GM18511 (cell line): ENCODE data around the gene SFMBT2.

ENCODE experiments used
- ATAC-seq: cut with Tn5 transposase; IDR thresholded peaks from one replicate; pipeline ENCODE4 v1.9.1; 2021; ENCODE audit warnings: mild to moderate bottlenecking, moderate library complexity; ENCODE audit not compliant: unreplicated experiment

Gene SFMBT2

DNA sequence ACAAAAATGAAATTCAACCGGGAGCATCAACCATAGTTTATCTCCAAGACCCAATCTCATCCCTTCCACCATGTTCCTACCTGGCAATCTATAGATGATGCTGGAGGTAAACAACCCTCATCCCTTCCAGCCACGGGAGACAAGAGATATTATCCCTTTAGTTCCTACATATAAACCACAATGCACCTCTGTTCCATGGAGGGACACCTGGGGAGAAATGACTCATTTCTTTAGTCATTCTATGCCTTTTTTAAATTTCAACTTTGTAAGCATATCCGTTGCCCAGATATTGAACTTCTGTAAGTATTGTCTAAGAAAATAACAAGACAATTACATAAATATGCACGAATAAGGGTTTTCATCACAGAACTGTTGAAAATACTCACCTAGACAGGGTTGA is 15.5 kb upstream of the SFMBT2 start:
- no peak for ATAC-seq

DNA sequence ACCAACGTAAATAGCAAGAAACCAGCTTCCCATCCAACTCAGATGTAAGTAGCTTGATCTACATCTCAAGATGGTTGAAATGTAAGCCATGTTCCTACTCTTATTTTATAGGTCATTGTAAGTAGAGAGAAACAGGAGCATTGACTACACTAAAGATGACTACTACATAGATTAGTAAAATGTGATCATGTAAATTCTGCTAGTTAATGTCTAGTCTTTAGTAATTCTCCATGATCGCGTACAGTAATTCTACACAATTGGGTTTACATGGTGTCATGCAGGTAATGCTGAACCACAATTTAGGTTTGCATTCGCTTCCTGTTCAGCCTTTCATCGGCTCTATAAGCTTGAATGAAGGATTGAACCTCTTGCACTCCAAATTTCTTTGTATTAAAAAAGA is 14.9 kb upstream of the SFMBT2 start:
- no peak for ATAC-seq

DNA sequence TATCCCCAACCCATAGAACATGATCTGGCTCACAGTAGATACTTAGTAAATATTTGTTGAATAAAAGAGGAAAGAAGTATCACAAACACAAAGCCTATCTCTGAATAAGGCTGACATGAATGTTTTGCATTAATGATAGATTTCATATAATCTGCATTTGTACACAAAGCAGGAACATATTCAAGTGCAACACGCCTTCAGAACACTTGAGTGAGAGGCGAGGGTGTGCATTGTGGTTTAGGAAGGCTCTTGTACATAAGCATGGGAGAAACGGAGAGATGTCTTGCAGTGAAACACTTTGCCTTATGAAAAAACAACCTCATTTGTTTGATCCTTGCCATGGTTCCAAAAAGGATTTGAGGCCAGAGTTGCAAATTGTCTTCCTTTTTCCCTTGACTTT is 14.1 kb upstream of the SFMBT2 start:
- ATAC-seq = no peak

DNA sequence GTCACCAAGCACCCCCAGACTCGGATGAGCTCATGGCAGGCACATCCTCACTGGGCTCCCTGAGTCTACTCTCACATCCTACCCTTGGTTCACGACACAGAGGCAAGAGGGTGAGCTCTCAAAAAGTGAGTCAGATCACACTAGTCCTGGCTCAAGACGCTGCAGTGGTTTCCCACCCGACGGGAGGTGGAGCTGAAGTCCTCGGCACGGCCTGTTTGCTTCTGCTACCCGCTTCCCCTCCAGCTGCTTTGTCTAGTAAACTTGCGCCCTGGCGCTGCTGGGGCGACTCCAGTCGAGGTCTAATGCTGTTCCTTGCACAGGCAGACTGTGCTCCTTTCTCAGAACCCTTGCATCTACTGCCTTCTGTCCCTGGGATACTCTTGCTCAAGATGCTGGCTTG is 13.5 kb upstream of the SFMBT2 start:
- ATAC-seq = no peak

DNA sequence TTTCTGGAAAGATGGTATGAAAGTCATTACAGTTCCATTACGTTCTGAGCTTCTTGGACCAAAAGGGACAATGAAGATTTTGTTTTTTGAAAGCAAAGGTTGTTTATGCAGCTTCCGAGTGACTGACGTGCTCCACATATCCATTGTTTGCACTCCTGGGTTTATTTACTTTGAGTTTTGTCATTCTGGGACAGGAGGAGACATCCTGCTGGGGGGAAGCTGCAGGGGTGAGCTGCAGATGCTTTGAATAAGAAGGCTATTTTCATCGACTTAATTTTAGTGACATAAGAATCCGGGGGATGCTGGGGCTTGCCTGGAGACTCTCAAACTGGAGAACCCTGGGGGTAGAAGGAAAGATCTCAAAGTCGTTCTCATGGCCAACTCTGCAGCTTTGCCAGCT is 12.7 kb upstream of the SFMBT2 start:
- ATAC-seq = no peak

DNA sequence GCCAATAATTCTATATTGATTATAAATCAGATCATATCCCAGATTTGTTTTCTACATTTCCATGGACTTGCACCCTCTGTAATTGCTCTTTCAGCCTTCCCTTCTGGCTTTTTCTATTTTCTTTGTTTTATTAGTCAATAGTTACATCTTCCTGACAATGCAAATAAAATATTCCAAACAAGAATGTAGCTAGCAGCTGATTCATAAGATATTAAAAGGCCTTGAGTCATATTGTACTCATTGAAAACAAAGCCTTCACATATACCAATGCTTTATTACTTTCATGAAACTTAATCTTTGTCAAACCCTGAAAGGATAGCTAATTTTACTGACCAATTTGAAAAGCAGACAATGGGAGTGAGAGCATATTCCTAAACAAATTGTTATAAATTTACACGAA is 10.7 kb upstream of the SFMBT2 start:
- ATAC-seq = no peak

DNA sequence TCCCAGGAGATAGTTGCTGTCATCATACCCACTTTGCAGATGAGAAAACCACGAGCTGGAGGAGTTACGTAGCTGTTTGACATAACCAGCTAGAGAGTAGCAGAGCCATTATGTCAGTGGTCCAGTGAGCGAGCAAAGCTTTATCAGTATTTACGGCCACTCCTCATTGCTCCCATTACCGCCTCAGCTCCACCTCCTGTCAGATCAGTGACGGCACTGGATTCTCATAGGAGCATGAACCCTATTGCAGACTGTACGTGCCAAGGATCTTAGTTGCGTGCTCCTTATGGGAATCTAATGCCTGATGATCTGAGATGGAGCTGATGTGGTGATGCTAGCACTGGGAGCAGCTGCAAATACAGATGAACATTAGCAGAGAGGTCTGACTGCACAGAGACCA is 9.2 kb upstream of the SFMBT2 start:
- no peak for ATAC-seq

DNA sequence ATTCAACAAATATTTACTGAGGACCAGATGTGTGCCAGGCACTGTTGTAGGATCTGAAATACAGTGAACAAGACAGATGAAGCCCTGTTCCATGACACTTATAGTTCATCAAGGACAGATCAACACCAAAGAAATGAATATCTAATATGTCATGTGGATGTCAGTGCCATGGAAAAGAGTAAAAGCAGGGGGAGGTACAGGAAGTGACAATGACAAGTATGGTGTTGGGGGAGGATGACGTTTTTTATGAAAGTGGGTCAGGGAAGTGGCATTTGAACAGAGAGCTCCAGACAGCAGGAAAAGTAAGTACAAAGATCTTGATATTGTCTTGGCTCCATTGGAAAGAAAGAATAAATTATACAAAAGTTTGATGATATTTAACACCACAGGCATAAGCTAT is 7.0 kb upstream of the SFMBT2 start:
- ATAC-seq = no peak

DNA sequence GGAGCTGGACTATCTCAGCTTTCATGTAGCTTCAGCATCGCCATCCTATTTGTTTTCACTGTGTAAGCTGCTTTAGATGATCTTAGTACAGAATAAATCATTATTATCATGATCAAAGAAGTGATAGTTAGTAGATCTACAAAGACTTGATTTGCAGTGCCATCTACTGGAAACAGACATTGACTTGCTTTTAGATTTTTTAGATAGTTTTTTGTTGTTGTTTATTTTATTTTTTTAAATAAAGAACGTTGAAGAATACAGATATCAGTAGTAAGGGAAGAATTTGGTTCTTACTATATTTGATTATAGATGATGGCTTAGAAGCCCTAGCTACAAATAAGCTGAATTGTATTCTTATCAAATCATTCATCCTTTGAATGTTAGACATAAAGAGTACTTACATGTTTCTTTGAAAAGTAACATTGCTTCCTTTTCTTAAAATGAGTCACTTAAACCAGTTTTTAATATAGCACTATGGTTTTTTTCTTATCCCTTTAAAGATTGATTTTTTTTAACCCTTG is 6.3 kb upstream of the SFMBT2 start:
- no peak for ATAC-seq

DNA sequence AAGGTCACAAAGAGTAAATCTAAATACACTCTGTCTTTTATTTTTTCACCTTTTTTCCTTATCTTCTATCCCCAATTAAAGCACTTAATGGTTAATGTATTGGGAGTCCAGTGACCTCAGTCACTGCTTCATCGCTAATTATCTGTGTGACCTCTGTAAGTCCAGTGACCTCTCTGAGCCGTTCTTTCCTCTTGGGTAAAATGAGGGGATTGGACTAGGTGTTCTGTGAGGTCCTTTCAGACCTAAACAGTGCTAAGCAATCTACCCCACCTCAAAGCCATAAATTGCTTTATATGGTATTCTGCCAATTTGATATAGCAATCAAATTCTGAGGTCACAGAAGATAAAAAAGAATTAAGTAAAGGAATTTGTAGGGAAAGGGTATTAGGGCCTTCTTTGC is 3.9 kb upstream of the SFMBT2 start:
- no peak for ATAC-seq

DNA sequence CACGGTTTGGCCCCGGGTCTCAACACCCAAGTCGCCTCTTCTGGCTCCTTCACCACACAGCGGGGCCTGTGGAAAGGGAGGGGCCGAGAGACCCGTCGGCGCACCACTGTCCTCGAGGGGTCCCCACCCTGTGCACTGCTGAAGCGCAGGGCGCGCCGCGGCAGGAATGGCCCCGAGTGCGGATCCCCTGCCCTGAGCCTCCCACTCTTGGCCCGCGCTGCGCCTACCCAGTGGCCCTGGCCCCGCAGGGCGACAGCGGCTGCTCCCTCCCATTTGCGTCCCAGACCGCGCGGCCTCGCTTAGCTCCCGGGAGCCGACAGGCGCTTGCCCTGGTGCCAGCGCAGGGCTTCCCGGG is 2.1 kb upstream of the SFMBT2 start:
- no peak for ATAC-seq

DNA sequence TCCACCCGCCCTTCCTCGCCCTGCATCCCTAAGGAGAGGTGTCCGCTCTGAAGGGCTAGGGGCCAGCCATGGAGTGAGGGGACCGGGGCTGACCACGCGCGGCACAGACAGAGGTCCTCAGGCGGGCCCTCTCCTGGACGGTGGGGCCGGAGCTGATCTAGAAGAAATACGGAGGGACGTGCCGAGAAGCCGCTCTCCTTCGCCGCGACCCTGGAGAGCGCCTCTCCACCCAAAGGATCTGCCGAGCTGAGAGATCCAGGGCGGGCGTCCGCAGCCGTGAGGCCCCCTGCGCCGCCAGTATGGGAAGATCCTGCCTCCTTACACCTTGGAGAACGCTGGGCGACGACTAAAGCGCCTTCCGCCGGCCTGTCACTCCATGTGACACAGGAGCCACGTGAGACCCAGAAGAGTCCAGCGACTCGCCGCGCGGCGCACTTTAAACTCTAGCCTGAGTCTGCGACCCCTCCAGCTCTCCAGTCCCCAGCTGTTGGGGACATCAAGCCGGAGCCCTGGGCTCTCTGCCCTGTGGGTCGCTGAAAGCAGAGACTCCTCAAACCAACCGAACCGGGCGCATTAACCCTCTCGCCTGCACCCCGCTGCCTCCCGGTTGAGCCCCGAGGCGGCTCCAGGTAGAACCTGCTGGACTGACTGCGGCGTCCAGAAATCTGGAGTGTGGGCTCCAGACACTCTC is 1.5 kb upstream of the SFMBT2 start:
- no peak for ATAC-seq

DNA sequence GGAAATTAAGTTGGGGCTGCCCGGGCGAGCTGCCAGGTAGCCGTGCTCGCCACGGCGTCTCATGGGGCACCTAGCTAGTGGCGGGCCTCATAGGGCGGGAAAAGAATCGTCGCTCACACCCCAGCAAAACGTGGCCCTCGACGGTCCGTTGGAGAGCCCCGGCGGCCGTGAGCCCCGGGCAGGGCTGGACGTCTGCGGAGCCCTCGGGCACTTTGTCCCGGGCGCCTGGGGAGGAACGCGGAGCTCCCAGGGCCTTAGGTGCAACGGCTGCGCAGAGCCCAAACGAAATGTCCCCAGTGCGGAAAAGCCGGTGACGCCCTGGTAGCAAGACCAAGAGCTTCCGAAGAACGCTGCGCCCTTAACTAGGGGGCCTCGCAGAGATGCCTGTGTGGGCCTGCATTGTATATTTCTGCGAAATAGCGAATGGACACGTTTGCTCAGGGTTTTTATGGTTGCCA is 866 bp upstream of the SFMBT2 start:
- no peak for ATAC-seq

DNA sequence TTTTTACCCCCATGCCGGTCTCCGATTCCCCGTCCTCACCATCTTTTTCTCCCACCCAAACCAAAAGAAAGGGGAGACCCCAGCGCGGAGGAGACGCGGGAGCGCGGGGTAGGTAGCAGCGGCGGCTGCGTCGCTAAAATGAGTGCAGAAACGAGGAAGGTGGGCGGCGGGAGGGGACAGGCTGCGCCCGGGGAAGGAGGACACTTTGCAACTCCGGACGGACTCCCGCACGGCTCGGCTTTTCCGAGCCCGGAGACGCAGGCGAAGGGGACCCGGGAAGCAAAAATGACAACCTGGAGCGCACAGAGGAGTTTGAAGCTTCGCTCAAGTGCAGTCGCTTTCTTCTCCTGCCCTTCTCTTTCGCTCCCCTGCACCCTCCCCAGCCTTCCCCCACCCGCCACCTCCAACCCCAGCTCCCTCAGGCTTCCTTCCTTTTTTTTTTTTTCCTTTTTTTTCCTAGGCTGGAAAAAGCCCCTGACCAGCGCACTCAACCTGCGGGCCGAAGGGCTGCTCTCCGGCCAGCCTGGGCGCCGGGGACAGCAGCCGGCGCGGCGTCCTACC is 453 bp downstream of the SFMBT2 start:
- ATAC-seq = no peak

DNA sequence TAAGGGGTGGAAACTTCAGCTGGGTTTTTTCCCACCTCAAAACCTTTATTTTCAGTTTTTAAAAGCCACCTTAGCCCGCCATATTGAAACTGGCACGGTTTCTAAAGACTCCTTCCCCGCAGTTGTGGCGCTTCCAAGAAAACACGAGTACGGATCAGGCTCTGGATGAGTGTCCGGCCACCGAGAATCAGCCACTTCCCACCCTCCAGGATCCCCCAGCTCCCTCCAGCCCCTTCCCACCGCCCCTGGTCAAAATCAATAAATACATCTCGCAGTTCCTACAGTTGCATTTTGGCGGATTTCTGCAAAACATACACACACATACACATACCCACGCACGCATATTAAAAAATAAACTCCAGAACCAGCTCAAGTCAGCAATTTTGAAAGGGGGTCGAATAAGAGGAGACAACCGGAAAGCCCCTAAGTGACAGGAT is 1.1 kb downstream of the SFMBT2 start:
- ATAC-seq = peak; percentile 3

DNA sequence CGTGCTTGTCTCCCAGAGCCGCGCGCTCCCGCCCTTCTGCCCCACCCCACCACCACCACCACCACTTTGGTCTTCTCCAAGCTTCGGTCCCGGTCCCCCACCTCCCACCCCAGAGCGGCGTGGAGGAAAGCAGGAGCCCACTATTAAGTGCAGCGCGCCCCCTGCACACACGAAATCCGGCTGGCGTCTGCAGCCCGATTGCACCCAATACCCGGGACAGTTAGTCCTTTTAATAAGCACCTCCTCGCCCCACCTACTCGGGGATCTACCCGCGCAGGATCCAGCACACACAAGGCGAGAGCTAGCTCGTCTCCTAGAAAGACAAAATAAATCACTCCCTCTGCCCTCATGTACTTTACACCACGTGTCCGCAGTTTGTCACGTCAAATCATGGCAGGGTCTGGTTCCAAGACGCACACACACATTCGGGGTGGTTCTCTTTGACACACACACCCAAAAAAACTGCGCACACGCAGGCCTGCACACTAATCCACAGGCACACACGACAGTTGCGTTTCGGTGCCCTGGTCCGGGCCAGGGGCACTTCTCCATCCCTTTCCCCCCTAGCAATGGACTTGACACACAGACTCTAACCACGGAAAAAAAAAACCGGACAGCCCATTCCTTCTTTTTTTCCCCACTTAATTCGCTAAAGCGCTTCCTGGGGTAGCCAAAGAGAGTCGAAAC is 1.6 kb downstream of the SFMBT2 start:
- ATAC-seq = peak; percentile 47

DNA sequence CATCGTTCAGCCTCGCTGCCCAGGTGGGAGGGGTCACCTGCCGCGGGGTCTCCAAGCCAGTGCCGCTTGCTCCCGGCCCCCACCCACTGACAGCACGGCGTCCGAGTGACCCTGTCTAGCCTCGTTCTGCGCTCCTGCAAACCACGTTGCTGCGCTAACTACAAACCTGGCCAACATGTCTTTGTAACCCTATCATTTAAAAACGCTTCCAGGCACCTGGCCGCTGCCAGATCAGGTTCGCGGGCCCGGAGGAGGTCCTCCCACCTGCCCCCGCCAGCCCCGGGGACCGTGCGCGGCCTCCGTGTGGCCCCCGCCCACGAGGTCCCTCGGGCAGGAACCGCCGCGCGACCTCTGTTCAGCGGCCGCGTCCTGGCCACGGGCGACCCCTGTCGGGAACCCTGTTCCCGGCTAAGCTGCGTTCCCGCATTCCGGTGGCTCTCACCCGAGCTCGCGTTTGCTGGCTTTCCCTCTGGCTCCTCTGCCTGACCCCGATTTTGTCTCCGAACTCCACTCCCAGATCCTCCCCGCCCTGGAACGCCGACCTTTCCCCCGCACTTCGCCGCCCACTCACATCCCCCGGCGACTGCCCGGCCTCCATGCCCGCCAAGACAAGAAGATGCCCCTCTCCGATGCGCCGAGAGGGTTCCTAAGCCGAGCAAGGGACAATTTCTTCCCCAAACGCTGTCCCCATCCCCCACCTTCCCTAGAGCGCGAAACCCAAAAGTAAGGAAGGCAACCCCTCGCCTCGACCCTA is 2.4 kb downstream of the SFMBT2 start:
- peak; percentile 33 for ATAC-seq

DNA sequence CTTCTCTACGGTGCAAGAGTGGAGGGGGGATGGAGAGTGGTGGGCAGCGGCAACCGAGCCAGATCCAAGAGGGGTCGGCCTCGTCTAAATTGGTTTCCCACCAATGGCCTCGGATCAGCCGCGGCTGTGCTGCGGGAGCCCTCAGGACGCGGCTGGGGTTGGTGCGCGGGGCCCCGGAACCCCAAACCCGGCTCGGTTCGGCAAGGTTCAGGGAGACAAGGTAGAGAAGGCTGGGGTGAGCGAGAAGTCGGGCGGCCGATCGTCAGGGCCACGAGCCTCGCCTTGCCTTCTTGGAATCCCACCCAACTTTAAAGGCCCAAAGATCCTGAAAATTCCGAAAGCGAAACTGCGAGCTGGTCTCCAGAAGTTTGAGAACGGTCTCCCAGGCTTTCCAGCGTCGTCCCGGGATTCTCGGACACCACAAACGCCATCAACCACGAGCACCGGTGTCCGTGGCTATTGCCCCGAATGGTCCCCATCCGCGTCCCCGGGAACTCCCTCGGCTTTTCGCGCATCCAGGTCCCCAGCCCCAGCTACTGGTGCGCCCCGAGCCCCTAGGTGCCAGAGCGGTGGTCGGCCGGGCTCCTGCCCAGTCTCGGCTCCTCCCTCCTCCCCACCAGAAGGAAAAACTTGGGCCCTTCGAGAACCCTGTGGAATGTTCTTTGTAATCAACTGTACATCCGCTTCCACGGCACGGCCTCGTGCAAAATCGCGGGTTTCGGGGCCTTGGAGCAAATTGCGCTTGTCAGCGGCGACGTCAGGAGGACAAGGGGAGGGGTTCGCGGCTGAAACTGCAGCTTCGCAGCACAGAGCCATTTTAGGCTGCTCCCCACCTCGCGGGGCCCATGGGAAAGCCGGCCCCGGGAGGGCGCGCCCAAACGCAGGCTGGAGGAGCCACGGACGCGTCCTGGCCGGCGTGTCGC is 3.2 kb downstream of the SFMBT2 start:
- ATAC-seq = peak; percentile 13

DNA sequence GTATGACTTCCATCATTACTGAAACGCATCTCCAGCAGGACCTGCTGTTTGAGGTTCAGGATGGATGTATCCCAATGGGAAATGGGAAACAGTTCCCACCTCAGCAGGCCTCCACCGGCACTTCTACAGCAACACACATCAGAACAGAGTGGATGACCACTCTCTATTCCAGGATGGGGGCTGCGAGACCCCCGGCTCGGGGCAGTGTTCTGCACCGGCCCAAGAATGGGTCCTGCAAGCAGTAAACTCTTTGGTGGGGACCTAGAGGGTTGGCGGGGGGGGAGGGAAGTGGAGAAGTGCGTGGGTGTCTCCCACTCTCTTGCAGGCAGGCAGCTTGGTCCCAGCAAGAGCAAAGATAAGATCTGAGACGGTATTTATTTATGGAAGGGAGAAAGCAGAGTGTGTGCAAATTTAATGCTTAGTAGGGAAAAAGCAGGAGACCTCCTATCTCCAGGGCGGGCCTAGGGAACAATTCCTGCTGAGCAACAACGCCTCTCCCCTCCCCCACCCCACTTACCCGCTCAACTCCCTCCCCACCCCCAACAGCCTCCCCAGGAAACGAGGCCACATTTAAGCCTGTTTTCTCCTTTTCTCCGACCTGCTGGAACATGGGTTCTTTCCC is 4.0 kb downstream of the SFMBT2 start:
- ATAC-seq = no peak

DNA sequence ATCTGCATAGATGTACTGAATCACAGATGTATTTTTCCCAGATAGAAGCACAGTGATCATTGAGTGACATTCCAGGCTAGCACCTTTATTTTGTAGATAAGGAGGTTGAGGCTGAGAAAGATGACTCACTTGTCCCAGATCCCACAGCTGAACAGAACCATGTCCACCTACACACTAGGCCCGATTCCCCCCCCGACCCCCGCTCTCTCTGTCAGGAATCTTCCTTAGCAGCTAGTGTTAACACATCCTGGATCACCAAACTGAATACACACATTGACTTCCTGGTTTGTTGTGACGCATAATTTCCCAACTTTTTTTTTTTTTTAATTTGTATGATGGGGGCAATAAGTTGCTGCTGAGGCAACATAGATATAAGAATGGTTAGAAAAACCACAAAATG is 5.2 kb downstream of the SFMBT2 start:
- ATAC-seq = no peak
